ENCODE results near the gene ILF2.

ILF2 gene

GRCh38 chr1:153631047-153632022 is 39.5 kb downstream of the ILF2 start:
- no peak for ATAC-seq
- TF ChIP-seq CREB5 (CRISPR knock-in tag; IDR thresholded peaks at IDR 0.05; ENCODE audit: low read depth) (no peak), TCF4 (CRISPR knock-in tag; IDR thresholded peaks at IDR 0.05; ENCODE audit: borderline replicate concordance) (no peak), POU6F1 (CRISPR knock-in tag; IDR thresholded peaks at IDR 0.05; ENCODE audit: borderline replicate concordance, low read depth) (no peak)

- ATAC-seq: no peak
- TF ChIP-seq ESRRG (CRISPR knock-in tag; IDR thresholded peaks at IDR 0.05) (no peak), BACH2 (CRISPR knock-in tag; IDR thresholded peaks at IDR 0.05; ENCODE audit: borderline replicate concordance) (no peak), ZC3H10 (CRISPR knock-in tag; IDR thresholded peaks at IDR 0.05) (no peak), OSR1 (CRISPR knock-in tag; IDR thresholded peaks at IDR 0.05) (no peak), POU6F1 (CRISPR knock-in tag; IDR thresholded peaks at IDR 0.05; ENCODE audit: borderline replicate concordance, low read depth) (no peak), SNAI2 (CRISPR knock-in tag; IDR thresholded peaks at IDR 0.05) (no peak), GLIS3 (CRISPR knock-in tag; IDR thresholded peaks at IDR 0.05) (no peak), ZNF8 (CRISPR knock-in tag; IDR thresholded peaks at IDR 0.05) (no peak), ZNF565 (CRISPR knock-in tag; conservative IDR thresholded peaks at IDR 0.05; ENCODE audit: low read depth) (no peak), ZNF70 (CRISPR knock-in tag; IDR thresholded peaks at IDR 0.05) (no peak), CREB5 (CRISPR knock-in tag; IDR thresholded peaks at IDR 0.05; ENCODE audit: low read depth) (no peak)
These were observed 40.4 kb downstream of the ILF2 start for GRCh38 chr1:153630384-153630783.

GRCh38 chr1:153629971-153630370 is 40.8 kb downstream of the ILF2 start:
- ATAC-seq: no peak
- no peak for TF ChIP-seq TCF4 (CRISPR knock-in tag; IDR thresholded peaks at IDR 0.05; ENCODE audit: borderline replicate concordance)
- TF ChIP-seq POU6F1 (CRISPR knock-in tag; IDR thresholded peaks at IDR 0.05; ENCODE audit: borderline replicate concordance, low read depth): no peak
- no peak for TF ChIP-seq OSR1 (CRISPR knock-in tag; IDR thresholded peaks at IDR 0.05)
- TF ChIP-seq CSRNP3 (CRISPR knock-in tag; IDR thresholded peaks at IDR 0.05): no peak
- no peak for TF ChIP-seq ZFP30 (CRISPR knock-in tag; IDR thresholded peaks at IDR 0.05)
- no peak for TF ChIP-seq BACH2 (CRISPR knock-in tag; IDR thresholded peaks at IDR 0.05; ENCODE audit: borderline replicate concordance)
- no peak for TF ChIP-seq CREB5 (CRISPR knock-in tag; IDR thresholded peaks at IDR 0.05; ENCODE audit: low read depth)
- TF ChIP-seq ZNF70 (CRISPR knock-in tag; IDR thresholded peaks at IDR 0.05): no peak
- no peak for TF ChIP-seq TSHZ2 (CRISPR knock-in tag; IDR thresholded peaks at IDR 0.05)
- no peak for TF ChIP-seq CSDC2 (CRISPR knock-in tag; IDR thresholded peaks at IDR 0.05)
- no peak for TF ChIP-seq ZNF565 (CRISPR knock-in tag; conservative IDR thresholded peaks at IDR 0.05; ENCODE audit: low read depth)
- no peak for TF ChIP-seq ESRRG (CRISPR knock-in tag; IDR thresholded peaks at IDR 0.05)
- no peak for TF ChIP-seq SNAI2 (CRISPR knock-in tag; IDR thresholded peaks at IDR 0.05)
- TF ChIP-seq PPARA (CRISPR knock-in tag; IDR thresholded peaks at IDR 0.05; ENCODE audit: borderline replicate concordance): no peak
- no peak for TF ChIP-seq PATZ1 (CRISPR knock-in tag; IDR thresholded peaks at IDR 0.05; ENCODE audit: borderline replicate concordance)
- no peak for TF ChIP-seq TOX (CRISPR knock-in tag; IDR thresholded peaks at IDR 0.05; ENCODE audit: borderline replicate concordance)

Measured in SK-N-SH treated with all-trans-retinoic acid at 6 μM for 48 hours (cell line).